ENCODE data around the gene CHPT1.

DNA sequence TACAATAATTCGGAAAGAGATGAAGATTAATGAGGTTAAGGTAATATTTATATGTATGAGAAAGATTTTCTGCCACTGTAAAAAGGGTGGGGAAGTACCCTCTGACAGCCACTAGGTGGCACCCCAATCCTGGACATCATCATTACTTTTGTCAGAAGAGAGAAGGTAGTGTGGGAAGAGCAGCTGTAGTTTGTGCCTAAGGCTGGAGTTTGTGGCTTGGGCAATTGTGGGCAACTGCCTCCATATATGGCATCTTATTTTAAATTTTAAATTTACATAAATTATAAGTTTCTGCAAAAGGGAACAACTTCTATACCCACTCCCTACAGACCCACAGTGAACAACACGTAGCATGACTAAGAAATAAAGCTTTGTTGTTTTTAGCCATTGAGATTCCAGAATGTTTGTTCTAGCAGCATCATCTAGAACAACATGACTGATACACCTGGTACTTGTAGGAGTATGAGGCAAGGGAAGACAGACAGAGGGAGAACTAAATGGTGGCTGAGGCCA lies 76.3 kb downstream of the CHPT1 start:
- TF ChIP-seq, protein P1, sequence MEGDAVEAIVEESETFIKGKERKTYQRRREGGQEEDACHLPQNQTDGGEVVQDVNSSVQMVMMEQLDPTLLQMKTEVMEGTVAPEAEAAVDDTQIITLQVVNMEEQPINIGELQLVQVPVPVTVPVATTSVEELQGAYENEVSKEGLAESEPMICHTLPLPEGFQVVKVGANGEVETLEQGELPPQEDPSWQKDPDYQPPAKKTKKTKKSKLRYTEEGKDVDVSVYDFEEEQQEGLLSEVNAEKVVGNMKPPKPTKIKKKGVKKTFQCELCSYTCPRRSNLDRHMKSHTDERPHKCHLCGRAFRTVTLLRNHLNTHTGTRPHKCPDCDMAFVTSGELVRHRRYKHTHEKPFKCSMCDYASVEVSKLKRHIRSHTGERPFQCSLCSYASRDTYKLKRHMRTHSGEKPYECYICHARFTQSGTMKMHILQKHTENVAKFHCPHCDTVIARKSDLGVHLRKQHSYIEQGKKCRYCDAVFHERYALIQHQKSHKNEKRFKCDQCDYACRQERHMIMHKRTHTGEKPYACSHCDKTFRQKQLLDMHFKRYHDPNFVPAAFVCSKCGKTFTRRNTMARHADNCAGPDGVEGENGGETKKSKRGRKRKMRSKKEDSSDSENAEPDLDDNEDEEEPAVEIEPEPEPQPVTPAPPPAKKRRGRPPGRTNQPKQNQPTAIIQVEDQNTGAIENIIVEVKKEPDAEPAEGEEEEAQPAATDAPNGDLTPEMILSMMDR (IDR thresholded peaks at IDR 0.05 in 8 of 11, conservative IDR thresholded peaks at IDR 0.05 in 3 of 11), result peak; percentile 85 to 97 (median 94)
- peak in 1 of 3 donors; percentile 61 for TF ChIP-seq POLR2AphosphoS5 (IDR thresholded peaks at IDR 0.05)

Data from spleen (tissue), 7 donors.